Endothelial cell of umbilical vein (primary cell): ENCODE results near the gene CAMTA1. TPM values are rescaled to one million over a fixed set of nuclear protein-coding genes. Genes with fewer than 3 reads are reported as not detected.

Experiments
- BruUV-seq: library from RNA; stranded (reverse); fragments of 400-500 nt; replicated peaks from 2 replicates; lab custom pipeline; 2021; lab: Mats Ljungman, UMichigan
- CTCF ChIA-PET: fragments of 300-600, 350-600 bp; sonication (Branson Sonifier 250); formaldehyde crosslinking; loops from one replicate; lab custom pipeline; 2021; ENCODE audit warnings: antibody characterized with exemption, inconsistent platforms; lab: Charles Lee
- POLR2A ChIA-PET: fragments of 300-600, 350-600 bp; sonication (Branson Sonifier 250); formaldehyde crosslinking; loops from one replicate; lab custom pipeline; 2021; ENCODE audit warnings: antibody characterized with exemption, inconsistent platforms; lab: Charles Lee
- DNase-seq: peaks from one replicate; pipeline ENCODE4 v3.0.0-alpha.2; 2011; ENCODE audit warnings: low read depth, low spot score
- FAIRE-seq: peaks from 2 replicates; lab custom pipeline; 2011; peaks lifted over from hg19 to GRCh38; lab: Jason Lieb, UNC
- H2AFZ ChIP-seq: 2 replicates; pipeline ENCODE4 v1.6.0; 2012; ENCODE audit warnings: low read depth, low read length, control low read depth, inconsistent platforms
- H3K27ac ChIP-seq: 2 replicates; pipeline ENCODE4 v1.5.1; 2011; ENCODE audit warnings: low read depth, mild to moderate bottlenecking, control low read depth, low read length, moderate library complexity; ENCODE audit not compliant: insufficient read depth
- H3K27me3 ChIP-seq, 2 experiments: 2 replicates each; pipeline versions ENCODE4 v1.6.0 to v1.6.1; 2011; ENCODE audit warnings: low read length in 2 of 2, mixed read lengths in 1 of 2; ENCODE audit not compliant: control insufficient read depth in 2 of 2, insufficient read depth in 2 of 2
- H3K36me3 ChIP-seq, 2 experiments: 2 replicates in 1 of 2; 3 replicates in 1 of 2; pipeline ENCODE4 v1.5.1; 2011; ENCODE audit warnings: low read length in 2 of 2, mild to moderate bottlenecking in 1 of 2, moderate library complexity in 1 of 2; ENCODE audit not compliant: control insufficient read depth in 2 of 2, insufficient read depth in 2 of 2; ENCODE audit errors: extremely low read depth in 1 of 2
- H3K4me1 ChIP-seq: 3 replicates; pipeline ENCODE4 v1.5.1; 2011; ENCODE audit warnings: mild to moderate bottlenecking, low read length; ENCODE audit not compliant: control insufficient read depth, insufficient read depth; ENCODE audit errors: extremely low read depth
- H3K4me2 ChIP-seq: 2 replicates; pipeline ENCODE4 v1.6.1; 2011; ENCODE audit warnings: low read length, control low read depth, mixed read lengths; ENCODE audit not compliant: insufficient read depth
- H3K4me3 ChIP-seq, 3 experiments: fragments of 200-600 bp in 1 of 3; sonication (generic), shearing (Covaris generic) in 1 of 3; replicated peaks in 1 of 3; 2 replicates each; pipeline ENCODE4 v1.5.1; 2011 to 2016; ENCODE audit warnings: control low read depth in 3 of 3, low read length in 3 of 3, mild to moderate bottlenecking in 2 of 3, inconsistent platforms in 1 of 3, low read depth in 1 of 3, moderate library complexity in 1 of 3; ENCODE audit not compliant: insufficient read depth in 1 of 3
- H3K79me2 ChIP-seq: 2 replicates; pipeline ENCODE4 v1.6.0; 2012; ENCODE audit warnings: low read length, inconsistent platforms; ENCODE audit not compliant: control insufficient read depth, insufficient read depth
- H3K9ac ChIP-seq: replicated peaks from 2 replicates; pipeline ENCODE3; 2011; ENCODE audit warnings: low read length, control low read depth; ENCODE audit not compliant: insufficient read depth; ENCODE audit errors: extremely low read depth
- H3K9me1 ChIP-seq: replicated peaks from 3 replicates; pipeline ENCODE4 v1.6.0; 2011; ENCODE audit warnings: mild to moderate bottlenecking, low read length; ENCODE audit not compliant: control insufficient read depth, insufficient read depth; ENCODE audit errors: extremely low read depth
- H3K9me3 ChIP-seq: replicated peaks from 2 replicates; pipeline ENCODE4 v1.5.1; 2012; ENCODE audit warnings: low read length, inconsistent platforms; ENCODE audit not compliant: control insufficient read depth, insufficient read depth
- H4K20me1 ChIP-seq: replicated peaks from 2 replicates; pipeline ENCODE3; 2011; ENCODE audit warnings: mild to moderate bottlenecking, low read length; ENCODE audit not compliant: control insufficient read depth, insufficient read depth; ENCODE audit errors: extremely low read depth
- CTCF ChIP-seq, 2 donors: IDR thresholded peaks; 1 replicate in 1 of 2; 2 replicates in 1 of 2; pipeline ENCODE4 v1.5.1; 2011; ENCODE audit warnings: low read length in 2 of 2, mild to moderate bottlenecking in 2 of 2, moderate library complexity in 2 of 2, control low read depth in 1 of 2, inconsistent platforms in 1 of 2, low read depth in 1 of 2; ENCODE audit not compliant: insufficient read depth in 1 of 2; ENCODE audit errors: extremely low read depth in 1 of 2
- EZH2 ChIP-seq: IDR thresholded peaks from 2 replicates; pipeline ENCODE4 v1.6.1; 2012; ENCODE audit warnings: borderline replicate concordance, low read depth, mild to moderate bottlenecking, moderate library complexity, low read length, inconsistent platforms; ENCODE audit not compliant: severe bottlenecking
- FOS ChIP-seq: IDR thresholded peaks from 2 replicates; pipeline ENCODE4 v1.6.1; 2011; ENCODE audit warnings: mild to moderate bottlenecking, low read length, moderate library complexity, borderline replicate concordance; ENCODE audit not compliant: insufficient read depth
- GATA2 ChIP-seq: IDR thresholded peaks from 2 replicates; pipeline ENCODE4 v1.7.0; 2011; ENCODE audit warnings: low read depth, mild to moderate bottlenecking, moderate library complexity, mixed read lengths, low read length; ENCODE audit not compliant: insufficient read length, insufficient read depth
- JUN ChIP-seq: IDR thresholded peaks from 2 replicates; pipeline ENCODE4 v1.6.1; 2011; ENCODE audit warnings: borderline replicate concordance, low read depth; ENCODE audit not compliant: insufficient read length, insufficient read depth
- MAX ChIP-seq: IDR thresholded peaks from 2 replicates; pipeline ENCODE4 v1.6.1; 2011; ENCODE audit not compliant: insufficient read depth, insufficient read length
- MYC ChIP-seq: IDR thresholded peaks from one replicate; pipeline ENCODE4 v1.6.1; 2011; ENCODE audit warnings: mild to moderate bottlenecking, low read depth, low read length
- POLR2A ChIP-seq: IDR thresholded peaks from 2 replicates; pipeline ENCODE4 v1.6.1; 2012; ENCODE audit warnings: low read depth, mild to moderate bottlenecking, control low read depth, low read length
- POLR2AphosphoS5 ChIP-seq: IDR thresholded peaks from 2 replicates; pipeline ENCODE4 v1.6.1; 2012; ENCODE audit warnings: low read depth, mild to moderate bottlenecking, control low read depth, low read length, moderate library complexity; ENCODE audit not compliant: insufficient read depth
- dilution Hi-C: fragments of 300-500 bp; cut with MboI; formaldehyde crosslinking; loops from one replicate; pipeline ENCODE4 v1.15.0; 2019; ENCODE audit warnings: low sequenced_read_pairs; ENCODE audit not compliant: extremely low pct_ligation_motif_present
- intact Hi-C: fragments of 100-400 bp; cut with micrococcal nuclease; formaldehyde crosslinking; loops from one replicate; pipeline ENCODE4 v1.10.0; 2022
- polyA plus RNA-seq, 4 experiments: library from polyadenylated mRNA; depleted of rRNA in 3 of 4; stranded (reverse) in 3 of 4; unstranded in 1 of 4; fragments of >200 nt; gene quantifications; 2 replicates each; pipeline versions ENCODE4 v1.2.1 to v1.2.3, GENCODE V29; 2011 to 2012; ENCODE audit warnings: missing spikeins in 1 of 4
- total RNA-seq: library from RNA; stranded (reverse); gene quantifications from 2 replicates; pipeline ENCODE4 v1.2.3, GENCODE V29; 2021

CAMTA1 gene
- total and polyA plus RNA-seq, 2 donors (not counting 3 experiments of a cell fraction or from before 2014, with no cell fraction given): 50.8 to 92.7 TPM

GRCh38 chr1:7438396-7438785 lies 653.1 kb downstream of the CAMTA1 start:
- POLR2A ChIA-PET: no interaction called here
- intact Hi-C loops (no loop called here), dilution Hi-C loops (no loop called here)
- no peaks in the 10 kb centered on the region for H3K4me1 ChIP-seq
- H3K4me3 ChIP-seq: no peak overlapping the region
- H4K20me1 ChIP-seq: no peaks in the 10 kb centered on the region
- DNase-seq (no peak), FAIRE-seq (no peak)
- no peaks in the 10 kb centered on the region for H3K36me3 ChIP-seq
- no peaks in the 10 kb centered on the region for H3K27me3 ChIP-seq
- H3K79me2 ChIP-seq: no peaks in the 10 kb centered on the region
- H2AFZ ChIP-seq: no peak overlapping the region
- no peak overlapping the region for H3K27ac ChIP-seq
- CTCF ChIA-PET: interaction anchor here (1.3 kb wide), 1 partner anchor 14 kb away, joined by 3 read pairs; no protein-coding TSS in a partner anchor
- H3K4me2 ChIP-seq: no peak overlapping the region
- no peak overlapping the region for H3K9ac ChIP-seq
- H3K9me1 ChIP-seq: no peaks in the 10 kb centered on the region
- no peak for TF ChIP-seq EZH2
- H3K9me3 ChIP-seq: no peaks in the 10 kb centered on the region
- BruUV-seq: no TSS peak

- no peak for FAIRE-seq
- TF ChIP-seq GATA2 (no peak), MYC (no peak), MAX (no peak), POLR2A (no peak), POLR2AphosphoS5 (no peak), FOS (no peak), EZH2 (no peak), CTCF (IDR thresholded peaks at IDR 0.05; ENCODE audit: extremely low read depth in 1 of 2, insufficient read depth in 1 of 2, low read depth in 1 of 2, low read length in 2 of 2) (no peak), JUN (no peak)
- Histone ChIP-seq H3K9me3 (no peaks in the 10 kb centered on the region), H3K36me3 (no peaks in the 10 kb centered on the region), H3K4me1 (no peaks in the 10 kb centered on the region), H3K27ac (no peak overlapping the region), H4K20me1 (no peaks in the 10 kb centered on the region), H3K9me1 (no peaks in the 10 kb centered on the region), H3K79me2 (no peaks in the 10 kb centered on the region), H3K4me2 (no peak overlapping the region), H3K4me3 (no peak overlapping the region), H2AFZ (no peak overlapping the region), H3K9ac (no peak overlapping the region), H3K27me3 (no peaks in the 10 kb centered on the region)
- dilution Hi-C loops (no loop called here), intact Hi-C loops (no loop called here)
- POLR2A ChIA-PET: interaction anchor here (0.8 kb wide), 1 partner anchor 17 kb away, joined by 5 read pairs; no protein-coding TSS in a partner anchor
- no peak for DNase-seq
- no TSS peak for BruUV-seq
- CTCF ChIA-PET: no interaction called here
Observed at GRCh38 chr1:7438921-7439655, 653.8 kb downstream of the CAMTA1 start.
